Left hindlimb (tissue), 1 donor: Measurements from ENCODE around the gene PRR5L.

Source experiments
- DNase-seq: peaks from one replicate; pipeline ENCODE4 v3.0.0-alpha.2; 2018

The PRR5L gene

DNA sequence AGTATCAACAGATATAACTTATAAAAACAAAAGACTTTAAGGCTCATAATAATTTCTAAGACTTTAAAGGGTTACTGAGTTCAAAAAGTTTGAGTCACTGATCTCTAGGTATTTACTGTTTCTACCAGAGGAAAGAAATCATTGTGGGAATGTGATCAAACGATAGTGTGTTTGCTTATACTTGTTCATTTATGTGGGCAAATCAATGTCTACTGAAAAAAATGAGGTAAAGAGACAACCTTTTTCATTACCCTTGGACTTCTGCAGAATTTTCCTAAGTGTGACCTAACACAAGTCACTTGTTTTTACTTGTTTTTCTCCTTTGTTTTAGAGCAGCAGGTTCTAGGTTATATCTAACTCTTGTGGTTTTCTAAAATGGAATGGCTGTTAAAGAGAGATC, 65.4 kb downstream of the PRR5L start:
- no peak for DNase-seq

DNA sequence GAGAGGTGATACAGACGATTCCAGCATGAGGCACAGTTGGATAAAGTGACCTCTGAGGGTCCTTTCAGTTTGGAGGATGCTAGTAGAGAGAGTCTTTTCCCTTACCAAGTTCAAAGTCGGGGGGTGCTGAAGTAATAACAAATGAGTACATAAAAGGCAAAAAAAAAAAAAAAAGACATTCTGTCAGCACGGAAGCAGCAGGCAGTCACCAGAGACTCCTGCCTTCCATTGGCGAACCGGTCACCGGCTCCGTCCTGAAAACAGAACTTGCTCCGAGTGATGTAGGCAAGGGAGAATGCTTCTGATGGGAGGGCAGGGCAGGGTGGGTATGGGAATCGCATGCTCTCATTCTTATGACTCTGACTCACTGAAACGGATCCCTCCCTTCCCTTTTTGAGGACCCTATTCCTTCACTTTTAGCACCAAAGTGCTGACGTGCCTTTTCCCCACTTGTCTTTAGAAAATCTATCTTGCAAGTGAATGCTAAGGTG, 65.9 kb downstream of the PRR5L start:
- DNase-seq: no peak

DNA sequence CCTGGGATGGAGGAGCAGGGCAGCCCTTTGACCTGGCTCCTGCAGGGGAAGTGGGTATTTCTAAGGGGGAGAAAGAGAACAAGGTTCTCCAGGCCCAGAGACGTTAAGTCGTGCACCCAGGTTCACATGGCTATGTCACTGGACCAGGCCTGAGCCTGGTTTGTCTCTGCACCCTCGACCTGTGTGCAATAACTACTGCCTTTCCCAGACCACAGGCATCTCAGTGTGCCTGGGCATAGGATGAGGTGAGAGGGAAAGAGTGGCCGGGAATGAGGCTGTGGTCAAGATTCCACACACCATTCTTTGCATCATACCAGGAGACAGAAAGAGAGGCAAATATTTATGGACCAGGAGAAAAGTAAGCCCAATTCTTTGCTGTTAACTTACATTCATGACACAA, 66.8 kb downstream of the PRR5L start:
- DNase-seq: no peak

DNA sequence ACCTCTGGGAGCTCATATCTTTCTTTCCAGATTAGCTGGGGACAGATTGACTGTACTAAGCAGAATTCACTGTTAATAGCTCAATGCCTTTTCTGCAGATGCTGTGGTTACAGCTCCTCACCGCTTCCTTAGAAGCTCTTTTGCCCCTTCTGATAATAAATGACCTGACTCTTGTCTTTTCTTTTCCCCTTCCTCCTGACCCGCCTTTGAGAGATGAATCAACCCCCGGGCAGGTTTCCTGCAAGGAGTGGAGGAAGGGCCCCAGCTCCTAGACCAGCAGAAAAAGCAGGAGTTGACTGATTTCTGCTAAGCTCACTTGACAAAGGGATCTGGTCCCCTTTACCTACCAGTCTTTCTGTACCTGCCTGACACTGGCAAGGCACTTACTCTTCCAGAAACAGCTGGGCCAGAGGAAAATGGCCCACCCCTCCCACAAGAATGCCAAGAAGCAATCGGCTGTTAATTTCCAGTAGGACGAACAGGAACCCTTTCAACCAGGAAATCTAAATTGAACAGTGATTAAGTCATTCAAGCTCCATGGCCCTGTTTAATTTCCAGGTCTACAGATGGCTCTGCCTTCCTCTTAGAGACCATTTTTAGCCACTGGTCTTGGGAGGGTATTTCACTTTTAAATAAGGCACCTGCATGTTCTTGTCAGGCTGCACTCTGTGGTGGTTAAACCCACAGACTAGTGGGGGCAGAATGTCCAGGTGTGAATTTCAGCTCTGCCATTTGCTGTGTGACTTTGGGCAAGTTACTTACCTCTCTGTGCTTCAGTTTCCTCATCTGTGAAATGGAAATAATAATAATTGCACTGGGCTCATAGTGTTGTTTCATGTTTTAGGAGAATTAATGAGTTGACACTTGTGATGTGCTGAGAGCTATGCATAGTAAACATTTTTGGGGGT, 67.5 kb downstream of the PRR5L start:
- no peak for DNase-seq

DNA sequence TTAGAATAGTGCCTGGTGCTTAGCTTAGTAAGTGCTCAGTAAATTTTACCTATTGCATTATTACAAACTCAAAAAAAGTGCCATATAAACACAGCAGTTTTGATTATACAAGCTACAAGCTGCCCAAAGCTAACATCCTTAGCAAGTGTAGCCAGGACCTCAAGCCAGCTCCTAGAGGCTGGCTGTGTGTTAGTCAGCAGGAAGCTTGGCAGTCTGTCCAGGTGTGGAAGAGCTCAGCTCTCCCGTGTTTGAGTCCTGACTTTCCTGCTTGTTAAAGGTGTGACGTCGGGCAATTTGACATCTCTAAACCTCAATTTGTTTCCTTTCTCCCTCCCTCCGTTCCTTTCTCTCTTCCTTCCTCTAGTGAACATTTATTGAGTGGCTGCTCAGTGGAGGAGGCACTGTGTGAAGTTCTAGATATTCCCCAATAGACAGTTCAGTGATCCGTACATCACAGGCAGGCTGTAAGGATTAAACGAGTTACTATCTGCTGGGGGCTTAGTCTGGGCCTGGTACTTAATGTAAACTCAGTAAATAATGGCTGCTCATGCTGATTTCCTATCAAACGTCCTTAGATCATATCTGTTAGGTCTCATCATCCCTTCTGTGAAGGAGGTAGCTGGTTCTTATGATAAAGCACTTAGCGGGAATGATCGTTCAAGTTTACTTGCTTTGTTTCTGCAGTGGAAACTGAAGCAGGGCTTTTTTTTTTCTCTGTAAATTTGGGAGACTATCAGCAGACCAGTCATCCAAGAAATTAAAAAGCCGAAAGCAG, 68.7 kb downstream of the PRR5L start:
- DNase-seq: no peak

DNA sequence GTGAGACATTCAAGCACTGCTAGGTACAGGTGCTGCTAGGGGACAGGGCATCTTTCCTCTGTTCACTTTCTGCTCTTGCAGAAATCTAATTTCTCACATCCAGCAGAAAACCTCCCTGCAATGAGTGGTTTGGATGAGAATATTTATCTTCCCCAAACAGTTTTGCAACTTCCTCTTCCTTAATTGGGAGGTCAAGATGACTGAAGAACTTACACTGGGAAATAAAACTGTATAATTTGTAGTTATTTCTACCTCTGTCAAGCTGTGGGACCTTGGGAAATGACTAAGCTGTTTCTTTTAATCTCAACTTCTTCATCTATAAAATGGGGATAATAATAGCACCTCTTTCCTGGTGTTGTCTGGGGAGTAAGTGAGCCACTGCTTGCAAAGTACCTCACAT, 69.8 kb downstream of the PRR5L start:
- DNase-seq: no peak

DNA sequence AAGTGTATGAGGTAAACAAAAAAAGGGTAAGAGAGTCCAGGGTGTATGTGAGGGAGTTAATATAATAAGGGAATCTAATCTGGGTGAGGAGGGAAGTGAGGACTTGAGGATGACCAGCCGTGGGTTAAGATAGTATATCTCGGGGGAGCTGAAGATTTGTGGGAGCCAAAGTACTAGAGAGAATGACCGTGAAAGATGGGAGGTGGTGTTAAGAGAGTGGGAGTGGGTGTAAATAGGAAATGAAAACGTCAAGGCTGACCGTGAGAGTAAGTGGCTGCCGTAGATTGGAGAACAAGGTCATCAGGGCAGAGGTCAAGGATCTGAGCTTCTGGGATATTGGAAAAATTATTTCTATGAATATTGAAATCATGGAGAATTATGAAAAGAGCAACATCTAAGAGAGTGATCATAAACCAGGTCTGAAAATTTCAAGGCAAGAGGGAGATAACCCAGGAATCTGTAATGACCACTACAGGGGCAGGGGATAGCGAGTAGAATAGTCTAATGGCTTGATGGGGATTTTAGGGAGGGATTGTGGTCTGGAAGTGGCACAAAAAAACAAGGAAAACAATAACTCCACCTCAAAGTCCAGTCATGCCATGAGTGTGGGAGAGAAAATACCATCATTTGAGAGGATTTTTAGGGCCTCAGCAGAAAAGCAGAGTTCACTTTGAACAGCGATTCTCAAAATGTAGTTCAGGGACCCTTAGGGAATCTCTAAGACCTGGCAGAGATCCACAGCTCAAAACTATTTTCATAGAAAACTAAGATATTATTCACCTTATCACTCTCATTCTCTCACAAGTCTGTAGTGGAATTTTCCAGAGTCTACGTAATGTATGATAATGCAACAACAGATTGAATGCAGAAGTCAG, 72.0 kb downstream of the PRR5L start:
- DNase-seq: no peak

DNA sequence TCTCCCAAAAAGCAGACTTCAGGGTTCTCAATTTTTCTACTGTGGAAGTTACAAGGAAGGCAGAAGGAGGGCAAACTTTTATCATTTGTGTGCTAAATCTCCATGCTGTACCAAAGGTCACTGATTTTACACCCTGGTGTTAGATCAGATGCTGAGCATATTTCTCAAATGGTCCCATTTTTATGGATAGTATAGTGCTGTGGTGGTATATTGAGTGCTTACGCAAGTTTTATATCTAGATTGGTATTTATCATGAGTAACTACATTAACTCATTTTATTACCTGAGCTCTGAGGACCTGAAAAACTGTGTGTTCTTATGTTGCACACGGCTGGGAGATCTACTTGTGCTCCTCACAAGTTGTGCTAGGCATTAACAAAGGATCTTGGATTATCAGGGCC, 75.1 kb downstream of the PRR5L start:
- DNase-seq: no peak

DNA sequence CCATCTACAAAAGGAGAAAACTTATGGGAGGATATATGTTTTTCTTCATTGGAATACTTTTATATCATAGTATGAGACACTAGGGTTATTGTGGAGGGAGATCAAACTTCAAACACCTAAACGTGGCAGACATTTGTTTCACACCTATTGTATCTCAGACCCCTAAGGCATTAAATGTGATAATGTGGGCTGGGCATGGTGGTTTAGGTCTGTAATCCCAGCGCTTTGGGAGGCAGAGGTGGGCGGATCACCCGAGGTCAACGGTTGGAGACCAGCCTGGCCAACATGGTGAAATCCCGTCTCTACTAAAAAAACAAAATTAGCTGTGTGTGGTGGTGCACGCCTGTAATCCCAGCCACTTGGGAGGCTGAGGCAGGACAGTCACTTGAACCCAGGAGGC, 75.5 kb downstream of the PRR5L start:
- DNase-seq: no peak

DNA sequence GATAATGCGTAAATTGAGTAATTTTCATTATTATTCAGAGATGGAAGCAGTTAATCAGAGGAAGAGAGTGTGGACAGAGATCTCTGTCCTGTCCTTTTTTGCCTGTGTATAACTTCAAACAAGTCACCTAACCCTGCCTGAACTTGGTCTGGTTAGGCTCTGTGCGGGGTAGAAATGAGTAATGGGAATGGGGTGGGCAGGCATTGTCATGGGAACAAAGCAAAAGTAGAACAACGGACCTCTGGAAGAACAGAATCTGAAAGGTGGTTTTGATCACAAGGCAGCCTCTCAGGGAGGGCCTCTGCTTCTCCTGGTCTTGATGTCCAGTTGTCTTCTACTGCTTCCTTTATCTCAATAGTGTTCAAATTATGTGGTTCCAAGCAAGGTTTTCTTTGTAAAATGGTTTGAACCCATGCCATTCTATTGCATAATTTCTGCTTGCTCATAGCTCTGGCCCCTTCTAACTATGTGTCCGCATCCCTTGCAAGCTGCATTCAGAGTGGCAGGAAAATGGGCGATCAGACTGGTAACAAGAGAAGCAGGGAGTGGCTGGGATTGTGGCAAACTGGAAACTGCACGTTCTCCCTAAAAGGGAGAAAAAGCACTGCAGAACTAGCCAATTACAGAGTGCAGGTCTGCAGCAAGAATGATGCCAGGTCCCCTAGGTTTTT, 76.1 kb downstream of the PRR5L start:
- no peak for DNase-seq

DNA sequence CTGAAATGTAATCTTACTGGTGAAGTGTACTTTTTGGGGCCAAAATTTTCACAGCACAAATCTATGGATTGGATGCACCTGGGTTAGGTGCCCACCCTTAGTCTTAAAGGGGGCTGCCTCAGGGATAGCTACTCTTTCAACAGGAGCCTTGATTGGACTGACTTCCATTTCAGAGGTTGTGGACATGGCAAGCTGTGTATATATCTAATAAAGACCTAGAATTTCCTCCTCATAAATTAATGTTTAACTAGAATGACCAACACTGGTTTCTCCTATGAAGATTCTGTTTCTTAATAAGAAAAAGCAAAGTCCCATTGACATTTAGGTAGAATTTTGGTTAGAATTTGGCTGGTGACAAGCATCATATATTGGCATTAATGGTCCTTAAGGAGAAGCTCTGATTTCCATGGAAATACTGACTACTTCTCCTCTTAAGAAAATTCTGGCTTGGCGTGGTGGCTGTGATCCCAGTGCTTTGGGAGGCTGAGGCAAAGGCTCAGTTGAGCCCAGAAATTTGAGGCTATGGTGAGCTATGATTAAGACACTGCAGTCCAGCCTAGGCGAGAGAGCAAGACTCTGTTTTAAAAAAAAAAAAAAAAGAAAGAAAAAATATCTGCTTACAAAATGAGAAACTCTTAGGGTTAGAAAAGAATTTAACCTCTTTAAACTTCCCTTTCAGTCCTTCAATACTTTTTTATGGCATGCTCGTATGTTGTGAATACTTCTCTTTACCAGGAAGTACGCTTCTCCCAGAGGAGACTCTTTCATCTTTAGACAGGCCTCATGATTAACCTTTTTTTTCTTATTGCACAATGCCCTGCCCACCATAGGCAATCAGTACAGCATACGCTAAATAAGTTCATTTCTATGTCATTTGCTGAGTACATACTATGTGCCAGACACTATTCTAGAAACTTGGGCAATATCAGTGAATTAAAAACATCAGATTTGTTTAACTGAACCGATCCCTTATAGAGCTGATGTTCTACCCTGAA, 77.2 kb downstream of the PRR5L start:
- DNase-seq: no peak

DNA sequence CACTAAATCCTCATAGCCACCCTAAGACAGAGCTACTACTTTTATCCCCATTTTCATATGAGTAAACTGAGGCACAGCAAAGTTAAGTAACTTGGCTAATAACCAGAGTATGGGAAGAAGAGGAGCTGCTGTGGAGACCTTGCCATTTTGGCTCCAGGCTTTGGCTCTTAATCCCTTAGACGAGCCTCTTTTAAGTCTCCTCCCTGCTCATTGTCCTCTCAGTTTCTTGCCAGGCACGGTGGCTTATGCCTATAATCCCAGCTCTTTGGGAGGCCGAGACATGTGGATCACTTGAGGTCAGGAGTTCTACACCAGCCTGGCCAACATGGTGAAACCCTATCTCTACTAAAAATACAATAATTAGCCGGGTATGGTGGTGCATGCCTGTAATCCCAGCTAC, 78.6 kb downstream of the PRR5L start:
- no peak for DNase-seq

DNA sequence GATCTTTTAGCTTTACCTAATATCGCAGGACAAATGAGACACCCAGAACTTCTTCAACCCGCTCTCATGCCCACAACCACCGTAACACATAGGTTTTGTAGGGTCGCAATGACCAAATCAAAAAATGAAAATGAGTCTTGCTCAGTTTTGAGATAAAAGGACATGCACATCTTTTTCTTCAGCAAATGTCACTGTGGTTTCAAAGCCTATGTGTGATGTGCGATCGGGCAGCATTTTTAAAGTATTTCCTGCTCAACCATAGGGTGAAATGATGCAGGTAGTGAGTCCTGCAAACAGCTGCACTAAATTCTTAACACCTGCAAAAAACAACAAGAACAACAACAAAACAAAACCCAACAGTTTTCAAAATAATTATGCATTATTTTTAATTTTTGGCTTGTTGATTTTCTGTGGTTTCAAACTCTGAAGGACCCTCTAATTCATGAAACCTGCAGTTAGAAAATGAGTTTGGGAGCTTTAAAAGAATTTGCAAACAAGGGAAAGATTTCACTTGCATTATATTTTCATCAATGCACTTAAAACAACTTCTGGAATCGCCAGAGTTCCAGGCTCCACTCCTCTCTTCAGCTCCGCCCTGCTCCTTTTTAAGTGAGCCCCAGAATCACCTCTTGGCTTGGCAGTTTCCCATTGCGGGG, 79.4 kb downstream of the PRR5L start:
- DNase-seq: no peak

DNA sequence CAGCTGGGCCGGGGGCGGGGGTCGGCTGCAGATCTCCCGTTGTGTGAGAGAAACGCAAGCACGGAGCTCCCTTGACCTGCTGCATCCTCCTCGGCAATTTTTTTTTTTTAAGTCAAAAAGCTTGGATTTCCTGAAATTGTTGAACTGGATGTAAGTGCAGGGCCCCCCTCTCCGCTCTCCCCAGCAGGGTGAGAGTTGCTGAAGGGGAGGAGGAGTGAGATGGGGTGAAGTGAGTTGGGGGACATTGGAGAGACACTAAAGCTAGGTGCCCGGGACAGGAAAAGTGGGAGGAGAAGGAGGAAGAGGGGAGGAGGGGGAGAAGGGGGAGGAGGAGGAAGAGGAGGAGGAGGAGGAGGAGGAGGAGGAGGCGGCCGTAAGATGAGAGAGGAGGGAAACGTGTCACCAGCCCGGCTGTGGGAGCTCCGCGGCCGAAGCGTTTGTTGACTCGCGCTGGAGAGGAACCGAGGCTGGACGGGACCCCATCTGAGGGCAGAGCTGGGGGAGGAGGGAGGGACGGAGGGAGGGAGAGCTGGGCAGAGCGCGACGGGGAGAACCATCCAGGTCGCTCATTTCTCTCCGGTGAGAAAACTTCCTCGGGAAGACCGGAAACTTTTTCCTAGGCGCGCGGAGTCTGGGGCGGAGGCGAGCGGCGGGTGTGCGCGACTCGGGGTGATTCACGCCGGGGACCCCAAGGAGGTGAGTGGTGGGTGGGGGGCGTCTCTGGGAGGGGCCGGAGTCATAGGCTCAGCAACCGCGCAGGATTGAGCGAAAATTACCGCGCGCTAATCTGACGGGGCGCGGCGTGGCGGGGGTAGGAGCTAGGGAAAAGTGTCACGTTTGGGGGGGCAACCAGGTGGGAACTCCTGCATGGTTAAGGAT, 80.2 kb downstream of the PRR5L start:
- peak; percentile 56 for DNase-seq

DNA sequence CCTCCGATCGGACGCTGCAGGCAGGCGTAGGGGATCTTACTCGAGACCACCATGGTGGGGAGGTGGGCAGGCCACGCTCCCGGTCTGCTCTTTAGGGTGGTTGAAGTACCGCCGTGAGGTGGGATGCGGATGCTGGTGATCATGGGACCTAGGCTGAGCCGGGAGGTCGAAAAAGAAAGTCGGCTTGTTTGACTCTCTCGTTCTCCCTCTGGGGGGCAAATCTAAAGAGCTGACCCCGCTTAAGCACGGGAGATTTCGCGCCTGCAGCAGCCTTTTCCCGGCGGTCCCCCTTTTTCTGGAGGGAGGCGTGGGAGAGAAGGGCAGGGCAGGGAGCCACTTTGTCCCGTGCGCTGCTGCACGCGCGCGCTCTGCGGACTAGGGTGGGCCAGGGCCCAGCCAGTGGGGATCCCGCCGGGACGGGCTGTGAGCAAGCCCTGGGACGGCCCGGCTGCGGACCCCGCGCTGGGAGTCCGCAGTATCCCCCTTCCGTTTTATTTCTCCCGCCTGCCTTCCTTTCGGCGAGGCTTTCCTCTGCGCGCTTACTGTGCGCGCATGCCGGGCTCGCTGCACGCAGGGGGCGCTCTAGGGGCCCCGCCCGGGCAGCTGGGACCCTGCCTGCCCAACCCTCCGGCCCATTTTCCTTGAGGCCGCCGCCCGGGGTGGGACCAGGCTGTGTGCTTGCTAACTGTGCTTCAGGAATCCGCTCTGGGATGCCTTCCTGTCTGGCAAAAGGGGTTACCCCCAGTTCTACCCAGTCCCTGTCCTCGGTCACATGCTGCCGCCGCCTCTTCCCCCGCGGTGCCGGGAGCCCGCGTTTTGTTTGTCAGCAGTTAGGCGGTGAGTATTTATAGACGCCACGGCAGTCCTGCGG, 81.0 kb downstream of the PRR5L start:
- peak; percentile 68 for DNase-seq

DNA sequence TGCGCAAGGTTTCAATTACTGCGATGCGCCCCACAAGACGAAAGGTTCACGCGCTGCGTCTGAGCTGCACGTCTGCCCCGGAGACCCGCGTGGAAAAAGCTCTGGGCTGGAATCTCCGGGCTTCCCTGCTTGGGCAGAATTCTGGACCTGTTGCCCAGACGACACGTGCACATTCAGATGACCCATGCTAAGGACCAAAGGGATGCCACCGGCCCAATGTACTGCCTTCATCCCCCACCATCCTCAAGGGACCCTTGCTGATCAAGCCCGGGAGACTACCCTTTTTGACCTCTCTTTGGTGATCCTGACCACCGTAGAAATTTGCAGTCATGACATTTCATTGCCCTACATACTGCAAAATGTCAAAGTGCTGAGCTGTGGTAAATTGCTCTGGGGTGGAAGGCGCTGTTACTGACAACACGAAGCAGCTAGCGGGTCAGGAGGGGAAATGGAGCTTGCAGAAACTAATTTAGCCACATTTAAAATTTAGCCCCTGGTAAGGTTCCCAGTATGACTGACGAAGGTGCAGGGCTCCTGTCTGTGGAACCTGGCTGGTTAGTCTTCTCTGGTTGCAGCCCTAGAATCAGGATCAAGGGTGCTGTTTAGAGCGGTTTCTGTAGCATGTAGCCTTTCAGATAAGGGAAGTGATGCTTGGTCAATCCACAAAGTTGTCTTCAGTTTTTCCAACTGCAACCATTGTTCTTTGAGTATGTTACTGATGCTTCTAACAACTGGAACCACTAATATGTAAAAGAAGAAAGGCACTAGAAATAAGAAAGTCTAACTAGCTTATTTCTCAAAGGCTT, 81.9 kb downstream of the PRR5L start:
- no peak for DNase-seq

DNA sequence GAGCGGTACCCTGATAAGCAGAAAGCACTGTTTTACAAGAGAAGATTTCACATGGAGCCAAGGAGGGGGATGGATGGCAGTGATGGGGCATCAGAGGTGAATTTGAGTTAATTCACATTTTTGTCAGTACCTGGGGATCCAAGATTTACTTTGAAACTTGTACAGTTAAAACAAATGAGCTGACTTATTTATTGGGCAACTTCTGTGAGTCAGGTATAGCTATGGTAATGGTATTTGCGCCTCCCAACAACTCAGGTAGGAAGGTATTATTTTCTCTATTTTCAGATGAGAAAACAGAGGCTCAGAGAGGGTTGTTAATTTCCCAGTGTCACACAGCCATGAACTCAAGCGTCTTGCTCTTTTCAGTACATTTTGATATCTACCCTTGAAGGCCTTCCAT, 83.6 kb downstream of the PRR5L start:
- DNase-seq: no peak
